Astrocyte (in vitro differentiated cells and primary cell): ENCODE data around the gene AMPH.
A peak's percentile ranks its signal among the peaks of the same experiment; 100 is the strongest.

Experiments
- CTCF ChIP-seq: IDR thresholded peaks from 2 replicates; pipeline ENCODE4 v1.5.1; 2011; ENCODE audit warnings: low read depth, mild to moderate bottlenecking, inconsistent platforms, low read length, moderate library complexity; ENCODE audit not compliant: insufficient read depth
- EZH2 ChIP-seq: IDR thresholded peaks from 2 replicates; pipeline ENCODE4 v1.6.1; 2012; ENCODE audit warnings: mild to moderate bottlenecking, low read length, inconsistent platforms; ENCODE audit not compliant: insufficient read depth

- peak; percentile 52 for TF ChIP-seq CTCF
- no peak for TF ChIP-seq EZH2
Measured at GRCh38 chr7:38368191-38368605, 263.0 kb downstream of the AMPH start.
